ENCODE measurements around the gene STK39.

STK39 gene

GRCh38 chr2:168171059-168171762 lies 76.2 kb downstream of the STK39 start:
- Mint-ChIP-seq H3K4me3 (no peak overlapping the region), H3K27ac (no peak overlapping the region), H3K36me3 (peaks cover 21% of the 10 kb centered on the region), H3K4me1 (ENCODE audit: low read depth) (peaks cover 46% of the 10 kb centered on the region), H3K9me3 (ENCODE audit: low read depth) (no peaks in the 10 kb centered on the region), H3K27me3 (no peaks in the 10 kb centered on the region)

GRCh38 chr2:168169097-168169745 lies 78.2 kb downstream of the STK39 start:
- Mint-ChIP-seq H3K36me3 (peaks cover 20% of the 10 kb centered on the region), H3K27me3 (no peaks in the 10 kb centered on the region), H3K9me3 (ENCODE audit: low read depth) (no peaks in the 10 kb centered on the region), H3K4me1 (ENCODE audit: low read depth) (peaks cover 42% of the 10 kb centered on the region), H3K27ac (peak overlapping the region; percentile 2), H3K4me3 (no peak overlapping the region)

GRCh38 chr2:168167511-168168263 lies 79.7 kb downstream of the STK39 start:
- H3K36me3 Mint-ChIP-seq, result peaks cover 26% of the 10 kb centered on the region
- peak overlapping the region; percentile 34 for H3K27ac Mint-ChIP-seq
- no peaks in the 10 kb centered on the region for H3K9me3 Mint-ChIP-seq (ENCODE audit: low read depth)
- H3K27me3 Mint-ChIP-seq, result no peaks in the 10 kb centered on the region
- no peak overlapping the region for H3K4me3 Mint-ChIP-seq
- peaks cover 48% of the 10 kb centered on the region for H3K4me1 Mint-ChIP-seq (ENCODE audit: low read depth)

GRCh38 chr2:168166902-168167510 lies 80.4 kb downstream of the STK39 start:
- Mint-ChIP-seq H3K4me3 (no peak overlapping the region), H3K27me3 (no peaks in the 10 kb centered on the region), H3K9me3 (ENCODE audit: low read depth) (no peaks in the 10 kb centered on the region), H3K27ac (peak overlapping the region; percentile 35), H3K4me1 (ENCODE audit: low read depth) (peaks cover 48% of the 10 kb centered on the region), H3K36me3 (peaks cover 26% of the 10 kb centered on the region)

- Mint-ChIP-seq H3K36me3 (peaks cover 26% of the 10 kb centered on the region), H3K9me3 (ENCODE audit: low read depth) (no peaks in the 10 kb centered on the region), H3K4me1 (ENCODE audit: low read depth) (peaks cover 48% of the 10 kb centered on the region), H3K27ac (peak overlapping the region; percentile 35), H3K4me3 (no peak overlapping the region), H3K27me3 (no peaks in the 10 kb centered on the region)
Observed at GRCh38 chr2:168165985-168166901, 81.2 kb downstream of the STK39 start.

- no peaks in the 10 kb centered on the region for H3K9me3 Mint-ChIP-seq (ENCODE audit: low read depth)
- no peaks in the 10 kb centered on the region for H3K27me3 Mint-ChIP-seq
- H3K27ac Mint-ChIP-seq, result peak overlapping the region; percentile 72
- no peak overlapping the region for H3K4me3 Mint-ChIP-seq
- H3K4me1 Mint-ChIP-seq (ENCODE audit: low read depth), result peaks cover 45% of the 10 kb centered on the region
- H3K36me3 Mint-ChIP-seq, result peaks cover 24% of the 10 kb centered on the region
Observed at GRCh38 chr2:168165397-168165796, 82.0 kb downstream of the STK39 start.

- Mint-ChIP-seq H3K36me3 (peaks cover 15% of the 10 kb centered on the region), H3K9me3 (ENCODE audit: low read depth) (no peaks in the 10 kb centered on the region), H3K27ac (no peak overlapping the region), H3K4me1 (ENCODE audit: low read depth) (peaks cover 20% of the 10 kb centered on the region), H3K4me3 (no peak overlapping the region), H3K27me3 (no peaks in the 10 kb centered on the region)
Observed at GRCh38 chr2:168160897-168161296, 86.5 kb downstream of the STK39 start.

- Mint-ChIP-seq H3K9me3 (ENCODE audit: low read depth) (no peaks in the 10 kb centered on the region), H3K36me3 (peaks cover 13% of the 10 kb centered on the region), H3K4me3 (no peak overlapping the region), H3K4me1 (ENCODE audit: low read depth) (peaks cover 12% of the 10 kb centered on the region), H3K27me3 (no peaks in the 10 kb centered on the region), H3K27ac (no peak overlapping the region)
Observed at GRCh38 chr2:168159754-168160585, 87.4 kb downstream of the STK39 start.

GRCh38 chr2:168158586-168158985 lies 88.8 kb downstream of the STK39 start:
- Mint-ChIP-seq H3K27ac (no peak overlapping the region), H3K9me3 (ENCODE audit: low read depth) (no peaks in the 10 kb centered on the region), H3K36me3 (peaks cover 11% of the 10 kb centered on the region), H3K4me1 (ENCODE audit: low read depth) (peaks cover 10% of the 10 kb centered on the region), H3K4me3 (no peak overlapping the region), H3K27me3 (no peaks in the 10 kb centered on the region)

- H3K9me3 Mint-ChIP-seq (ENCODE audit: low read depth), result no peaks in the 10 kb centered on the region
- no peak overlapping the region for H3K27ac Mint-ChIP-seq
- H3K36me3 Mint-ChIP-seq, result peaks cover 6% of the 10 kb centered on the region
- no peak overlapping the region for H3K4me3 Mint-ChIP-seq
- peaks cover 5% of the 10 kb centered on the region for H3K4me1 Mint-ChIP-seq (ENCODE audit: low read depth)
- H3K27me3 Mint-ChIP-seq, result no peaks in the 10 kb centered on the region
Observed at GRCh38 chr2:168157926-168158325, 89.5 kb downstream of the STK39 start.

GRCh38 chr2:168157070-168157469 lies 90.3 kb downstream of the STK39 start:
- peaks cover 10% of the 10 kb centered on the region for H3K36me3 Mint-ChIP-seq
- H3K9me3 Mint-ChIP-seq (ENCODE audit: low read depth), result no peaks in the 10 kb centered on the region
- no peak overlapping the region for H3K4me3 Mint-ChIP-seq
- peaks cover 5% of the 10 kb centered on the region for H3K4me1 Mint-ChIP-seq (ENCODE audit: low read depth)
- no peak overlapping the region for H3K27ac Mint-ChIP-seq
- H3K27me3 Mint-ChIP-seq, result no peaks in the 10 kb centered on the region

- H3K27ac Mint-ChIP-seq, result no peak overlapping the region
- no peaks in the 10 kb centered on the region for H3K27me3 Mint-ChIP-seq
- peaks cover 5% of the 10 kb centered on the region for H3K4me1 Mint-ChIP-seq (ENCODE audit: low read depth)
- H3K36me3 Mint-ChIP-seq, result peaks cover 13% of the 10 kb centered on the region
- H3K4me3 Mint-ChIP-seq, result no peak overlapping the region
- H3K9me3 Mint-ChIP-seq (ENCODE audit: low read depth), result no peaks in the 10 kb centered on the region
Observed at GRCh38 chr2:168156661-168157060, 90.7 kb downstream of the STK39 start.

- peaks cover 18% of the 10 kb centered on the region for H3K36me3 Mint-ChIP-seq
- peaks cover 5% of the 10 kb centered on the region for H3K4me1 Mint-ChIP-seq (ENCODE audit: low read depth)
- H3K27ac Mint-ChIP-seq, result no peak overlapping the region
- H3K27me3 Mint-ChIP-seq, result no peaks in the 10 kb centered on the region
- H3K4me3 Mint-ChIP-seq, result no peak overlapping the region
- no peaks in the 10 kb centered on the region for H3K9me3 Mint-ChIP-seq (ENCODE audit: low read depth)
Observed at GRCh38 chr2:168155680-168156079, 91.7 kb downstream of the STK39 start.
